ENCODE measurements around the gene NRXN2.
A peak's percentile ranks its signal among the peaks of the same experiment; 100 is the strongest.

Gene NRXN2

GRCh38 chr11:64754919-64755662, 32.1 kb upstream of the NRXN2 start:
- Histone ChIP-seq H3K9me3 (ENCODE audit: control extremely low read depth in 1 of 5, control insufficient read depth in 4 of 5, insufficient read depth in 2 of 5, low read depth in 1 of 5, low read length in 4 of 5) (no peaks in the 10 kb centered on the region), H3K27ac (ENCODE audit: insufficient read depth in 1 of 2, low read depth in 1 of 2, low read length in 2 of 2, poor library complexity in 1 of 2, severe bottlenecking in 2 of 2) (no peak overlapping the region), H3K36me3 (ENCODE audit: control insufficient read depth in 4 of 4, insufficient read depth in 4 of 4, low read length in 3 of 4) (no peaks in the 10 kb centered on the region), H3K4me3 (ENCODE audit: control insufficient read depth in 1 of 7, extremely low read depth in 1 of 7, insufficient read depth in 4 of 7, low read depth in 2 of 7, low read length in 6 of 7) (no peak overlapping the region), H3K4me1 (ENCODE audit: control extremely low read depth in 1 of 4, control insufficient read depth in 4 of 4, insufficient read depth in 4 of 4, low read length in 3 of 4) (peaks cover 0 to 14% (median 4%) of the 10 kb centered on the region in 4 experiments), H3K27me3 (replicated peaks in 2 of 5; ENCODE audit: control insufficient read depth in 4 of 5, insufficient read depth in 5 of 5, low read length in 4 of 5) (no peaks in the 10 kb centered on the region)
- POLR2A ChIA-PET = interaction anchor here (1.5 kb wide), 1 partner anchor 10 kb away, joined by 8 read pairs; the partner anchor contains the start of gene RASGRP2
- 98% methylated on average over 20 of the region's 21 CpGs for WGBS (ENCODE audit: insufficient coverage)
- CTCF ChIA-PET = interaction anchor here (1.5 to 20.1 kb wide), 3 partner anchors 11 to 16 kb away, joined by 5 to 345 read pairs (median 6); partner anchors contain the start of gene RASGRP2
- DNase-seq = no peak

GRCh38 chr11:64754124-64754918, 31.3 kb upstream of the NRXN2 start:
- CTCF ChIA-PET = interaction anchor here (1.1 to 20.1 kb wide), 3 partner anchors 8 to 13 kb away, joined by 3 to 345 read pairs (median 6); partner anchors contain the start of gene RASGRP2
- Histone ChIP-seq H3K9me3 (ENCODE audit: control extremely low read depth in 1 of 5, control insufficient read depth in 4 of 5, insufficient read depth in 2 of 5, low read depth in 1 of 5, low read length in 4 of 5) (no peaks in the 10 kb centered on the region), H3K4me3 (ENCODE audit: control insufficient read depth in 1 of 7, extremely low read depth in 1 of 7, insufficient read depth in 4 of 7, low read depth in 2 of 7, low read length in 6 of 7) (no peak overlapping the region), H3K36me3 (ENCODE audit: control insufficient read depth in 4 of 4, insufficient read depth in 4 of 4, low read length in 3 of 4) (no peaks in the 10 kb centered on the region), H3K27ac (ENCODE audit: insufficient read depth in 1 of 2, low read depth in 1 of 2, low read length in 2 of 2, poor library complexity in 1 of 2, severe bottlenecking in 2 of 2) (no peak overlapping the region), H3K4me1 (ENCODE audit: control extremely low read depth in 1 of 4, control insufficient read depth in 4 of 4, insufficient read depth in 4 of 4, low read length in 3 of 4) (peaks cover 0 to 6% (median 1%) of the 10 kb centered on the region in 4 experiments), H3K27me3 (replicated peaks in 2 of 5; ENCODE audit: control insufficient read depth in 4 of 5, insufficient read depth in 5 of 5, low read length in 4 of 5) (no peaks in the 10 kb centered on the region)
- DNase-seq = no peak
- POLR2A ChIA-PET = no interaction called here
- 96% methylated on average over 22 of the region's 26 CpGs for WGBS (ENCODE audit: insufficient coverage)

DNA sequence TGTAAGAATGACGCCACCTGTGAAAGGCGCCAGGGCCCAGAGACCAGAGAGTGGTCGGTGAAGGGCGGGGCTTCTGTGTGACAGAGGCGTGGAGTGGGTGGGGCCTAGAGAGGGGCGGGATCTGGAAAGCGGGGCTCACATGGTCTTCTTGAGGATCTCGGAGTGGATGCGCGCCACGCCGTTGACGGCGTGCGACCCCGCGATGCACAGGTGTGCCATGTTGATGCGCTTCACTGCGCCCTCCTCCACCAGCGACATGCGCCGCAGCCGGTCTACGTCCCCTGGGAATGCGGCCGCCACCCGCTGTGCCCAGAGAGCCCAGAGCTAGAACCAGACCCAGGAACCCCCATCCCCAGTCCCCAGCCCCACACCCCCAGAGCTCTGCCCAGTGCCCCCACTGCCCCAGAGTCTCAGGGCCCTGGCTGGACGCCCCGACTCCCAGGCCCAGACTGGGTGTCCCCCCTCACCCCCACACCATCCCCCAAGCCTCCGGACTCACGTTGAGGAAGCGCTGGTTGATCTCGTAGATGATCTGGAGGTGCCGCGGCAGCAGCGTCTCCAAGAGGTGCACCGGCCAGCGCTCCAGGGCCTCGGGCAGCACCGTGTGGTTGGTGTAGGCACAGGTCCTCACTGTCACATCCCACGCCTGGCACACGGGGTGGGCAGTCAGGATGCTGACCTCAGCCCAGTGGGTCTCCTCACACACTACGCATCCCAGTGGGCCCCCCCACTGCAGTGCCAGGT, 30.6 kb upstream of the NRXN2 start:
- Histone ChIP-seq H3K4me3 (ENCODE audit: control insufficient read depth in 1 of 7, extremely low read depth in 1 of 7, insufficient read depth in 4 of 7, low read depth in 2 of 7, low read length in 6 of 7) (no peak overlapping the region), H3K27me3 (replicated peaks in 2 of 5; ENCODE audit: control insufficient read depth in 4 of 5, insufficient read depth in 5 of 5, low read length in 4 of 5) (no peaks in the 10 kb centered on the region), H3K36me3 (ENCODE audit: control insufficient read depth in 4 of 4, insufficient read depth in 4 of 4, low read length in 3 of 4) (no peaks in the 10 kb centered on the region), H3K27ac (ENCODE audit: insufficient read depth in 1 of 2, low read depth in 1 of 2, low read length in 2 of 2, poor library complexity in 1 of 2, severe bottlenecking in 2 of 2) (no peak overlapping the region), H3K9me3 (ENCODE audit: control extremely low read depth in 1 of 5, control insufficient read depth in 4 of 5, insufficient read depth in 2 of 5, low read depth in 1 of 5, low read length in 4 of 5) (no peaks in the 10 kb centered on the region), H3K4me1 (ENCODE audit: control extremely low read depth in 1 of 4, control insufficient read depth in 4 of 4, insufficient read depth in 4 of 4, low read length in 3 of 4) (peaks cover 0 to 4% (median 1%) of the 10 kb centered on the region in 4 experiments)
- ChIA-PET CTCF (interaction anchor here (1.1 to 20.1 kb wide), 4 partner anchors 9 to 10 kb away, joined by 3 to 345 read pairs (median 174); partner anchors contain the start of genes PYGM and RASGRP2), POLR2A (interaction anchor here (2.0 kb wide), 1 partner anchor 11 kb away, joined by 9 read pairs; no protein-coding TSS in a partner anchor)
- peak in 1 of 3 donors; percentile 27 for DNase-seq
- 98% methylated on average over 32 of the region's 43 CpGs for WGBS (ENCODE audit: insufficient coverage)

DNA sequence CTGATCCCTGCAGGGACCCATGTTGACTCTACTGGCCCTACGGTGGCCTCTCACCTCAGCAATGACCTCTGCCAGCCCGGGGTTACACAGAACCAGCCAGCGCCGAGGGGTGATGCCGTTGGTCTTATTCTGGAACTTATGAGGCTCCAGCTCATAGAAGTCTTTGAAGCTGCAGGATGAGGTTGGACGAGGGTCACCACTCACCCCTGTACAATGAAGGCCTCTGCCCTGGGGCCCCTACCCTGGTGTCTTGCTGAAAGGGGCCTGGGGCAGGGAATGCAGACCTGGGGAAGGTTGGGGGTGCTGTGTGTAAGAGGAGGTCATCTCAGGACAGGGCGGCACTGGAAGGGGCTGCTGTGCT, 30.0 kb upstream of the NRXN2 start:
- Histone ChIP-seq H3K27ac (ENCODE audit: insufficient read depth in 1 of 2, low read depth in 1 of 2, low read length in 2 of 2, poor library complexity in 1 of 2, severe bottlenecking in 2 of 2) (no peak overlapping the region), H3K4me1 (ENCODE audit: control extremely low read depth in 1 of 4, control insufficient read depth in 4 of 4, insufficient read depth in 4 of 4, low read length in 3 of 4) (peaks cover 0 to 4% (median 1%) of the 10 kb centered on the region in 4 experiments), H3K9me3 (ENCODE audit: control extremely low read depth in 1 of 5, control insufficient read depth in 4 of 5, insufficient read depth in 2 of 5, low read depth in 1 of 5, low read length in 4 of 5) (no peaks in the 10 kb centered on the region), H3K36me3 (ENCODE audit: control insufficient read depth in 4 of 4, insufficient read depth in 4 of 4, low read length in 3 of 4) (no peaks in the 10 kb centered on the region), H3K4me3 (ENCODE audit: control insufficient read depth in 1 of 7, extremely low read depth in 1 of 7, insufficient read depth in 4 of 7, low read depth in 2 of 7, low read length in 6 of 7) (no peak overlapping the region), H3K27me3 (replicated peaks in 2 of 5; ENCODE audit: control insufficient read depth in 4 of 5, insufficient read depth in 5 of 5, low read length in 4 of 5) (no peaks in the 10 kb centered on the region)
- no peak for DNase-seq
- WGBS (ENCODE audit: insufficient coverage) = 96% methylated on average over 7 of the region's 7 CpGs
- ChIA-PET POLR2A (interaction anchor here (1.4 to 2.0 kb wide), 2 partner anchors 9 to 12 kb away, joined by 9 read pairs; no protein-coding TSS in a partner anchor), CTCF (interaction anchor here (1.1 to 17.7 kb wide), 2 partner anchors 8 to 11 kb away, joined by 3 to 345 read pairs; partner anchors contain the start of gene PYGM)

- CTCF ChIA-PET = interaction anchor here (0.6 to 17.7 kb wide), 5 partner anchors 8 to 32 kb away, joined by 3 to 345 read pairs (median 3); partner anchors contain the start of gene PYGM
- POLR2A ChIA-PET = interaction anchor here (0.5 to 2.0 kb wide), 3 partner anchors 9 to 12 kb away, joined by 3 to 9 read pairs (median 9); partner anchors contain the start of gene RASGRP2
- 97% methylated on average over 13 of the region's 14 CpGs for WGBS (ENCODE audit: insufficient coverage)
- H3K36me3 ChIP-seq (ENCODE audit: control insufficient read depth in 4 of 4, insufficient read depth in 4 of 4, low read length in 3 of 4) = no peaks in the 10 kb centered on the region
- no peaks in the 10 kb centered on the region for H3K9me3 ChIP-seq (ENCODE audit: control extremely low read depth in 1 of 5, control insufficient read depth in 4 of 5, insufficient read depth in 2 of 5, low read depth in 1 of 5, low read length in 4 of 5)
- H3K4me1 ChIP-seq (ENCODE audit: control extremely low read depth in 1 of 4, control insufficient read depth in 4 of 4, insufficient read depth in 4 of 4, low read length in 3 of 4) = peaks cover 0 to 7% (median 1%) of the 10 kb centered on the region in 4 experiments
- DNase-seq = no peak
- H3K27me3 ChIP-seq (replicated peaks in 2 of 5; ENCODE audit: control insufficient read depth in 4 of 5, insufficient read depth in 5 of 5, low read length in 4 of 5) = no peaks in the 10 kb centered on the region
- H3K27ac ChIP-seq (ENCODE audit: insufficient read depth in 1 of 2, low read depth in 1 of 2, low read length in 2 of 2, poor library complexity in 1 of 2, severe bottlenecking in 2 of 2) = no peak overlapping the region
- no peak overlapping the region for H3K4me3 ChIP-seq (ENCODE audit: control insufficient read depth in 1 of 7, extremely low read depth in 1 of 7, insufficient read depth in 4 of 7, low read depth in 2 of 7, low read length in 6 of 7)
Measured at GRCh38 chr11:64752175-64752970, 29.4 kb upstream of the NRXN2 start.

- Histone ChIP-seq H3K4me3 (ENCODE audit: control insufficient read depth in 1 of 7, extremely low read depth in 1 of 7, insufficient read depth in 4 of 7, low read depth in 2 of 7, low read length in 6 of 7) (no peak overlapping the region), H3K27ac (ENCODE audit: insufficient read depth in 1 of 2, low read depth in 1 of 2, low read length in 2 of 2, poor library complexity in 1 of 2, severe bottlenecking in 2 of 2) (no peak overlapping the region), H3K36me3 (ENCODE audit: control insufficient read depth in 4 of 4, insufficient read depth in 4 of 4, low read length in 3 of 4) (no peaks in the 10 kb centered on the region), H3K9me3 (ENCODE audit: control extremely low read depth in 1 of 5, control insufficient read depth in 4 of 5, insufficient read depth in 2 of 5, low read depth in 1 of 5, low read length in 4 of 5) (no peaks in the 10 kb centered on the region), H3K27me3 (replicated peaks in 2 of 5; ENCODE audit: control insufficient read depth in 4 of 5, insufficient read depth in 5 of 5, low read length in 4 of 5) (no peaks in the 10 kb centered on the region), H3K4me1 (ENCODE audit: control extremely low read depth in 1 of 4, control insufficient read depth in 4 of 4, insufficient read depth in 4 of 4, low read length in 3 of 4) (peaks cover 0 to 15% (median 6%) of the 10 kb centered on the region in 4 experiments)
- CTCF ChIA-PET = interaction anchor here (0.6 to 17.7 kb wide), 4 partner anchors 9 to 33 kb away, joined by 3 to 345 read pairs (median 6); partner anchors contain the start of gene PYGM
- POLR2A ChIA-PET = interaction anchor here (0.5 to 2.0 kb wide), 3 partner anchors 8 to 13 kb away, joined by 3 to 9 read pairs (median 9); partner anchors contain the start of gene RASGRP2
- 92% methylated on average over 8 of the region's 9 CpGs for WGBS (ENCODE audit: insufficient coverage)
- DNase-seq = no peak
Measured at GRCh38 chr11:64751580-64751979, 28.6 kb upstream of the NRXN2 start.
